Lung (tissue), 12 donors: Measurements from ENCODE around the gene MDP1. TPM values are rescaled to one million over a fixed set of nuclear protein-coding genes. Genes with fewer than 3 reads are reported as not detected.

Experiments
- ATAC-seq: fragments of 200-7000 bp; cut with Tn5 transposase; one replicate; pipeline ENCODE4 v1.9.1; 2020; ENCODE audit warnings: moderate number of reproducible peaks; ENCODE audit not compliant: insufficient read depth, low FRiP score
- DNase-seq, 3 donors: peaks; one replicate each; pipeline ENCODE4 v3.0.0-alpha.2; 2013 to 2017
- H3K27ac ChIP-seq, 2 donors: one replicate each; pipeline ENCODE4 v1.5.1; 2013; ENCODE audit warnings: mild to moderate bottlenecking in 2 of 2, moderate library complexity in 2 of 2, control low read depth in 1 of 2, inconsistent platforms in 1 of 2, low read depth in 1 of 2, low read length in 1 of 2
- H3K27me3 ChIP-seq, 3 donors: one replicate each; pipeline ENCODE4 v1.5.1; 2013; ENCODE audit warnings: low read length in 2 of 3; ENCODE audit not compliant: control insufficient read depth in 3 of 3, insufficient read depth in 3 of 3
- H3K36me3 ChIP-seq, 4 donors: one replicate each; pipeline ENCODE4 v1.5.1; 2013; ENCODE audit warnings: low read length in 4 of 4, mild to moderate bottlenecking in 1 of 4, moderate library complexity in 1 of 4; ENCODE audit not compliant: control insufficient read depth in 4 of 4, insufficient read depth in 4 of 4
- H3K4me1 ChIP-seq, 5 donors: one replicate each; pipeline ENCODE4 v1.5.1; 2013; ENCODE audit warnings: low read length in 5 of 5, mild to moderate bottlenecking in 2 of 5, moderate library complexity in 1 of 5; ENCODE audit not compliant: control insufficient read depth in 5 of 5, insufficient read depth in 5 of 5
- H3K4me3 ChIP-seq: one replicate; pipeline ENCODE4 v1.5.1; 2013; ENCODE audit warnings: mild to moderate bottlenecking, control low read depth, moderate library complexity
- H3K9ac ChIP-seq, 2 donors: one replicate each; pipeline ENCODE4 v1.5.1; 2013; ENCODE audit warnings: low read length in 2 of 2, control low read depth in 1 of 2; ENCODE audit not compliant: insufficient read depth in 1 of 2
- H3K9me3 ChIP-seq, 4 donors: one replicate each; pipeline ENCODE4 v1.5.1; 2013; ENCODE audit warnings: low read length in 3 of 4, mild to moderate bottlenecking in 1 of 4, moderate library complexity in 1 of 4; ENCODE audit not compliant: control insufficient read depth in 4 of 4, insufficient read depth in 3 of 4
- CTCF ChIP-seq: IDR thresholded peaks from 2 replicates; pipeline ENCODE4 v1.5.1; 2012; ENCODE audit warnings: mild to moderate bottlenecking; ENCODE audit errors: control extremely low read depth, extremely low read depth
- WGBS, 2 donors: extraction: QIAGEN DNeasy Blood & Tissue Kit; methylation state at CpG; one replicate each; pipeline ENCODE4 v1.1.7; 2013; 5-methylcytosine and 5-hydroxymethylcytosine counted together
- polyA plus RNA-seq, 2 donors: library from polyadenylated mRNA; stranded (reverse); fragments of 200-250 nt; gene quantifications; one replicate each; pipeline ENCODE4 v1.2.1, GENCODE V29; 2013
- total RNA-seq, 2 donors: library from RNA; depleted of rRNA in 1 of 2; stranded (reverse); fragments of >200 nt in 1 of 2; gene quantifications; one replicate each; pipeline ENCODE4 v1.2.1, GENCODE V29; 2014 to 2021
- donor health status: control.
- donor health status: control.
- donor health status: Bipolar disorder and iron deficiency.
- donor health status: healthy.
- donor health status: DM: yes; HTN: yes; CAD: no.

Gene MDP1
- total and polyA plus RNA-seq, 4 donors = 17.2 to 31.4 (median 22.8) TPM

GRCh38 chr14:24260780-24261157 is 44.9 kb upstream of the MDP1 start:
- Histone ChIP-seq H3K27me3 (no peaks in the 10 kb centered on the region), H3K4me3 (no peak overlapping the region), H3K4me1 (peaks cover 0 to 11% (median 7%) of the 10 kb centered on the region in 5 donors), H3K36me3 (peaks cover 0 to 3% (median 0%) of the 10 kb centered on the region in 4 donors), H3K9ac (no peak overlapping the region), H3K27ac (no peak overlapping the region), H3K9me3 (no peaks in the 10 kb centered on the region)
- DNase-seq = no peak
- TF ChIP-seq CTCF = no peak
- WGBS, 2 donors = 91 to 94% methylated on average over 4 of the region's 4 CpGs
- no peak for ATAC-seq

- ATAC-seq (no peak), DNase-seq (peak in 1 of 3 donors; percentile 16)
- Histone ChIP-seq H3K9ac (no peak overlapping the region), H3K27me3 (no peaks in the 10 kb centered on the region), H3K9me3 (no peaks in the 10 kb centered on the region), H3K4me1 (peaks cover 0 to 11% (median 7%) of the 10 kb centered on the region in 5 donors), H3K27ac (peak overlapping the region in 1 of 2 donors; percentile 22), H3K36me3 (peaks cover 0 to 2% (median 0%) of the 10 kb centered on the region in 4 donors), H3K4me3 (no peak overlapping the region)
- TF ChIP-seq CTCF = no peak
- 87 to 95% methylated on average over 16 of the region's 16 CpGs for WGBS, 2 donors
Observed at GRCh38 chr14:24260026-24260779, 44.3 kb upstream of the MDP1 start.

- no peak overlapping the region for H3K4me3 ChIP-seq
- H3K27me3 ChIP-seq = no peaks in the 10 kb centered on the region
- H3K27ac ChIP-seq = peak overlapping the region in 1 of 2 donors; percentile 59
- WGBS, 2 donors = 67 to 85% methylated on average over 15 to 16 of the region's 16 CpGs
- DNase-seq (peak; percentile 64 to 83 (median 79)), ATAC-seq (peak; percentile 27)
- H3K4me1 ChIP-seq = peaks cover 0 to 11% (median 7%) of the 10 kb centered on the region in 5 donors
- TF ChIP-seq CTCF = no peak
- peaks cover 0 to 6% (median 0%) of the 10 kb centered on the region in 4 donors for H3K36me3 ChIP-seq
- H3K9ac ChIP-seq = no peak overlapping the region
- H3K9me3 ChIP-seq = no peaks in the 10 kb centered on the region
Observed at GRCh38 chr14:24259282-24260025, 43.6 kb upstream of the MDP1 start.
